Measurements from ENCODE around the gene LYPD6.
"Not testable (repeated sequence)": the region's sequence is repeated elsewhere in the genome, so short reads cannot be mapped to it uniquely, and the experiment has no call there.

Gene LYPD6, protein sequence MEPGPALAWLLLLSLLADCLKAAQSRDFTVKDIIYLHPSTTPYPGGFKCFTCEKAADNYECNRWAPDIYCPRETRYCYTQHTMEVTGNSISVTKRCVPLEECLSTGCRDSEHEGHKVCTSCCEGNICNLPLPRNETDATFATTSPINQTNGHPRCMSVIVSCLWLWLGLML

DNA sequence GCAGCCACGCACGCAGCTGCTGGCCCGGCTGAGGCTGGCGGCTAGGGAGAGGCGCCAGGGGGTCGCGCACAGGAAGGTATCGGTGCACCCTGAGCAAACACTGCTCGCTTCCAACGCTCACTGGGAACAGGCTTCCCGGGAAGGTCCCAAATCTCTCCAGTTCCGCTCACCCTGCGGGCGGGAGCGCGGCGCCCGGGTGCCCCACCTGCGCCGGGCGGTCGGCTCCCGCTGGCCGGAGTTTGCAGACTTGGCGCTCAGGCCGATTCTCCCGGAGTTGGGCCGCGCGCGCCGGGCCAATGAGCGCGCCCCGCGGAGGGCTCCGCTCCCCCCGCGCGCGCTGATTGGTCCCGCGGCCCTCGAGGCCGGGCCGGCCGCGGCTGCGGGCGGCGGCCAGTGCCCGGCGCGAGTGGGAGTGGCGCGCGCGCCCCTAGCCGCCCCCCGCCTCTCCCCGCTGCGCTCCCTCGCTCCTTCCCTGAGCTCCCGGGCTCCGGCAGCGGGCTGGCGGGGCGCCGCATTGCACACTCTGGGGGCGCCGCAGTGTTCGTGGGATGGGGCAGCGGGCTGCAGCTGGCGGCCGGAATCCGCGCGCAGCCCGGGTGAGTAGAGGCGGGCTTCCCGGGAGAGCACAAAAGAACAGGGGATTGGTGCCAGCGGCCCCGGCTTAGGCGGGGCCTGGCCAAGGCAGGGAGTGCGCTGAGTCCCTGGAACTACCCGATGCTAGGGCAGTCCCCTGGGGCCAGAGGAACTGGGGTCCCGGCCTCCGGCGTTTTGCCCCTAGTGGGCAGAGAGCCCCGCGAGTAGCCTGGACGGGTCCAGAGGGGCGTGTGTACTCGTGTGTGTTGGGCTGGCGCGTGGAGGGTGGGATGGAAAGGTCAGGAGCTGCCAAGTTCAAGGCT is at the start of gene LYPD6:
LYPD6 (plus strand) TSS at position 461 of the 896 bp plus-strand sequence. CDS start 107,122 bp downstream, outside the sequence.
- DNase-seq = no peak

DNA sequence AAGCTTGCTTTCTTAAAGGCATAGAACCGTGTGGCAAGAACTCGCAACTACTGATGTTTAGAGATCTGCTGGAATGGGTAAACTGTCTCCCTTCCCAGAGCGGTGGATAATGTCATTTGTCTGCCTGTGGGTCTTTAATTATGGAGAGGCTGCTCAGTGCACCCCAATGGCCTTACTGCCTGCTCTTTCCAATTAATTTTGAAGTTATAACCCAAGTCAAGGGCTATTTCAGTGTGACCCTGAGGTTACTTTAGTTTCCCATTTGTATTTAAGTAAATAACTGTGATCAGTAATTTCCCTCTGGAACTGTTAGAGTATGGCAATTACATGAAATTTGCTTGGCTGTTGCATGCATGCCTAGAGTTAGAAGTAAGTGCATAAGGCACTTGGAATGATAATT is 48.9 kb upstream of the LYPD6 start:
- DNase-seq = no peak

DNA sequence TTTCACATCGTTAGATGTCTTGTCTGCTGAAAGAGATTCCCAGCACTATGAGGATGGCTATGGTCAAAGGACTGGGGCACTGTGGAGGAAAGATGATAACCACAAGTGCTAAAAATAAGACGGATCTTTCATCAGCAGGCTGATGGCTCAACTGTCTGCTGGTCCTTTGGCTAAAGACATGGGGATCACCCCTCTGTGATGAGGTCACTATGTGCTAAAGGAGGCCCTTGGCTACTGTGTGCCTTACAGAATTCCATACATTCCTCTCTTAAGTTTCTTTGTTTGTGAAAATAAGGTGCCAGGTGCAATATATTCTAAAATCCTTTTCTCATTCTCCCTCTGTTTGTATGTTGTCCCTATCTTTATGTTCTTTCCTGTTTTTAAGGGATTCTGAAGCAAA is 39.7 kb upstream of the LYPD6 start:
- DNase-seq = no peak

DNA sequence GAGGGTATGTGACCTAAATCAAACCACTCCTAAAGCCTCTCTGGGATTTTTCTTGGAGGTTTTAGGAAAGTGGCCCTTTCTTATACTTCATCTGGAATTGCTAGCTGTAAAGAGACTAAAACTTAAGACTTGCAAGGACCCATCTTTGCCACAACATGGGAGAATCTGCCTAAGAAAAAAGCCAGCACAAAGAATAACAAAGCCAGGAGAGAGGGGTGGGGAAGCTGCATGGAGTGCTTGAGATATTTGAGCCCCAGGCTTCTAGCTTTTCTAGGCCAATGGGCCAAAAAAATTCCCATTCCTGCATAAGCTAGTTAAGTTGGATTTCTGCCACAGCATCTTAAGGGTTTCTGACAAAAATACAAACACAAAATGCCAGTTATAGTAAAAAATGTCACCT is 38.5 kb upstream of the LYPD6 start:
- no peak for DNase-seq

DNA sequence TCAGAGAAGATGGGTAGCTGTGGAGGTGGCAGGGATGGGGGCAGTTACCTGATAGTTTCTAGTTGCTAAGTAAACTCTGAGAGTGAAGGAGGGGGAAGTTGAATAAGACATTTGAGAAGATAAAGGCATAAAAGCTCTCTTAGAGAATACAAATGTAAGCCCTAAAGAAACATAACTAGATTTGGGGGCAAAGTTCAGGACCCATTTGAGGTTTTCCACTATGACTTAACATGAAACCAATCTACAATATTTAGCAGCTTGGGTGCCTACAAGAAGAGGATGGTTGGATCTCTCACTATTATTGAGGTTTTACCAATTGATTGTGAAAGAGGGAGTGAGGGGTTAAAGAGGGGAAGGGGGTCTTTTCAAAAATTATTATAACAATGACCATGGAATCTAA is 34.4 kb upstream of the LYPD6 start:
- DNase-seq = no peak

DNA sequence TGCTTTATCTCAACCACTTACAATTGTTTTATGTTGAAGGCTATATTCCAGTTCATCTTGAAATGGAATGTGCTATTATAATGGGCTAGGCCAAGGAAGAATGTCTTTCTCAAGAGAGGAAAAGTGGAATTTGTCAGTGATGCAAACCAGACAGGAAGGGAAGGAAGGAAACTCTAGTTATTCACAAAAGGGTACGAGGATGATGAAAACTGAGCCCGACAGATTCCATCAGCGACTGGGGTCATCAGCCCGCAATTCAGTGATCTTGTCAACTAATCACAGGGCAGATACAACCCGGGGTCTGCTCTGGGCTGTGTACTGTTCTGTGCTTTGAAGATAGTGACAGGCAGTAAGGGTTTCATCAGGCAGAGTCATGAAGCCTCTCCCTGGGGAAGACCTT is 23.4 kb upstream of the LYPD6 start:
- DNase-seq = no peak

DNA sequence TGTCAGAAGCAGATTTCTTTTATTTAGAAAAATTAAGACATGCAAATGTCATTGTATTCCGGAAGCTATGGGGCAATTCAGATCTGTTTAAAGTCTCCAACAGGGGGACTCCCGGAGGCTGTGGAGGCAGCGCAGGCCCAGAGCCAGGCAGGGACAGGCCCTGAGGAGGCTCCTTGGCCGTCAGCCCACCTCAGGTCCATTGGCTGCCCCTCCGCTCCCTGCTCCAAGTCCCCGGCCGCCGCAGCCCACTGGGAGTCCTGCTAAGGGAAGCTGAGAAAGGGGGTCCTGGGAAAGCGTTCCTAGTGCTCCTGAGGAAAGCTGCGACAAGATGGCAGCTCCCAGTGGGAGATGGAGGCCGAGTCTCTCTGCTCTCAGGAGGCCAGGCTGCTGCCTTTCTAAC is 20.0 kb upstream of the LYPD6 start:
- no peak for DNase-seq

DNA sequence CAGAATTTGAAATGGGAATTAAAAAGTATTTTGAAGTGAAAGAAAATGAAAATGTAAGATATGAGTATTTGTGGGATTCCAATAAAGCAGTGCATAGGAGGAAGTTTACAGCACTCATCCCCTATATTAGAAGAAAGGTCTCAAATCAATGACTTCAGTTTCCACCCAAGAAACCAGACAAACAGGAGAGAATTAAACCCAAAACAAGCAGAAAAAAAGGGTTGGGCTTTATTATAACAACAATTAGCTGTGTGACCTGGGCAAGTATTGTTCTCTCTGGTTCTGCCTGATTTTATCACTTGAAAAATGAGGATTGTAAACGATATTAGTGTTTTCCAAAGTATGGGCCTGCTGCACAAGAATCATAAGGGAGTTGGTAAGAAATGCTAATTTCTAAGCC is 18.3 kb upstream of the LYPD6 start:
- DNase-seq = no peak

DNA sequence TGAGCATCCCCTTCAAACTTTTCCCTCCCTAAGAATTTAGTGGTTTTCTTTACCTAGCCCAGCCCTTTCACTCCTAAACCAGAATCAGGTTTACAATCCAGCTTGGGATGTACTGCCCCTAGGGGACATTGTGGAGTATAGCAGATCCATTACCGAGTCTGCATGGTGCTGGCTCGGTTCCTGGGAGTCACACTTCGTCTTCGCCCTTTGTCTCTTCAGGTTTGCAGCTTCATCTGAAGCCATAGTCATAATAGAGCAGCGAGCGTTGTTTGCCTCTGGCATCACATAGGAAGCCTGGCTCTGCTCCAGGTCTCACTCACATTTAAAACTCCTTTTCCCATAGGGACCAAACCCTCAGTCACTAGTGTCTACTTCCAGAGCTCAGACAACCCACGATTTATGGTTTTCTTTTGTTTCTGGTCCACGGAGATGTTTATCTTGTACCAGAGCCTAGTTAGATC is 16.8 kb upstream of the LYPD6 start:
- no peak for DNase-seq

DNA sequence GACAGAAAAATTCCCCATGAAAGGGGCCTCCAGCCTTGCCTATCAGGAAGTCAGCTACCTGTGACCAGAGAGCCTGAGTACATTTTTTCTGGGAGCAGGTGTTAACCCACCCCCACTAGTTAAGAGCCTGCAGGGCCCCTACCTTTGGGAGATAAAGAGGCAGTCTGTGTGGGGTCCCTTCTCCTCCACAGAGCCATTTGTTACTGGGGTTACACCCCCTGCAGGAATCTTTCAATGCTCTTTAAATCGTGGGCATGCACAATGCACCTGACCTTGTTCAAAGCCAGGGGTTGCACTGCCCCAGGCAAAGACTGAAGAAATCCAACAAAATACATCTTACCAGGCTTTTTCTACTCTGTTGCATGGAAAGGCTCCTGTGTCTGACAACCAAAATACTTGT is 15.7 kb upstream of the LYPD6 start:
- no peak for DNase-seq

DNA sequence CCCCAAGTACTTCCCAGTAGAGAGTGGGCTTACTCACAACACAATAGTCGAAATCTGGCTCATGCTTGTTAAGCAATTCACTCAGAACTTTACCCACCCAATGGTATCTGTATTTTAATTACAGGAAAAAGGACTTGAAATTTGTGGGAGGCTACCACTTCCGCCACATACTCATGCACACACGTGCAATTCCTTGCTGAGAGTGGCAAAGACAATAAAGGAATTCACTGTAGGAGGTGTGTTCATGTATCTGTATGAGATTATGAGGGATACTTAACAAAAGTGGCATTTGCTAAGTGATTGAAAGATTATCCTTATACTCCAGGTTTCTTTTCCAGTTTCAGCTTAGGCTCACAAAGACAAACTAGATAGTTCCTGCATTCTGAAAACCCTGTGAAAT is 14.9 kb upstream of the LYPD6 start:
- DNase-seq = no peak

DNA sequence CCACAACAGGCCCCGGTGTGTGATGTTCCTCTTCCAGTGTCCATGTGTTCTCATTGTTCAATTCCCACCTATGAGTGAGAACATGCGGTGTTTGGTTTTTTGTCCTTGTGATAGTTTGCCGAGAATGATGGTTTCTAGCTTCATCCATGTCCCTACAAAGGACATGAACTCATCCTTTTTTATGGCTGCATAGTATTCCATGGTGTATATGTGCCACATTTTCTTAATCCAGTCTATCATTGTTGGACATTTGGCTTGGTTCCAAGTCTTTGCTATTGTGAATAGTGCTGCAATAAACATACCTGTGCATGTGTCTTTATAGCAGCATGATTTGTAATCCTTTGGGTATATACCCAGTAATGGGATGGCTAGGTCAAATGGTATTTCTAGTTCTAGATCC is 11.8 kb upstream of the LYPD6 start:
- DNase-seq = not testable (repeated sequence)

DNA sequence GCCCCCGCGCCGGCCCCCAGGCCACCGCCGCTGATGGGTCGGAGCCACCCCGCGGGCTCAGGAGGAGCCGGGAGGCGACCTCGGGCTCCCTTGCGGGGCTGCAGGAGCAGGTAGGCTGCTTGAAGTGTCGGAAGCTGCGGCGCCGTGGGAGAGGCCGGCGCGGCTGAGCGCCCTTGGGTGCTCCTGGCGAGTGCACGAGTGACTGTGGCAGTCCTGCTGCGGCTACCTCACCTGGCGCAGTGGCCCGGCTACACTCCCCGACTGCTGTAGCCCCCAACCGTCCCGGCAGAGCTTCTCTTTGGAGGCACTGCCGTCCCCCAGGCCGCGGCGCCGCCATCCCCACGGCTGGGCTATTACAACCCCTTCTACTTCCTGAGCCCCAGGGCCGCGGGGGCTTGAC is 10.0 kb upstream of the LYPD6 start:
- no peak for DNase-seq

DNA sequence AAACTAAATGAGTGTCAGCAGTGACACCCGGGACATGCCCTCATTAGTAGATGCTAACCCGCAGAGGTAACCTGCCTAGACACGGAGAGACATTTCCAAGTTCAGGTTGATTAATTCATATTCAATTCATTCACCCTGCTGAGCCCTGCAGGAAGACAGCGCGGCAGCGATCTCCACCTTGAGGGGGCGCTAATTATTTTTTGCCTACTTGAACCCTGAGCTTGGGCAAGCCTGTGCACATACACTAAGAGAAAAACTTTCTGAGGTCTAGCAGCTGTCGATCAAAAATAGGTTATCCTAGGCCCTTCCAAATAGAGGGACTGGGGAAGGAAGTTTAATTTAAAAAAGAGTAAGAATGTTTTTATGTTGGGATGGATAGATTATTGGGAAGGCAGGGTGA is 1.3 kb upstream of the LYPD6 start:
- DNase-seq = no peak

DNA sequence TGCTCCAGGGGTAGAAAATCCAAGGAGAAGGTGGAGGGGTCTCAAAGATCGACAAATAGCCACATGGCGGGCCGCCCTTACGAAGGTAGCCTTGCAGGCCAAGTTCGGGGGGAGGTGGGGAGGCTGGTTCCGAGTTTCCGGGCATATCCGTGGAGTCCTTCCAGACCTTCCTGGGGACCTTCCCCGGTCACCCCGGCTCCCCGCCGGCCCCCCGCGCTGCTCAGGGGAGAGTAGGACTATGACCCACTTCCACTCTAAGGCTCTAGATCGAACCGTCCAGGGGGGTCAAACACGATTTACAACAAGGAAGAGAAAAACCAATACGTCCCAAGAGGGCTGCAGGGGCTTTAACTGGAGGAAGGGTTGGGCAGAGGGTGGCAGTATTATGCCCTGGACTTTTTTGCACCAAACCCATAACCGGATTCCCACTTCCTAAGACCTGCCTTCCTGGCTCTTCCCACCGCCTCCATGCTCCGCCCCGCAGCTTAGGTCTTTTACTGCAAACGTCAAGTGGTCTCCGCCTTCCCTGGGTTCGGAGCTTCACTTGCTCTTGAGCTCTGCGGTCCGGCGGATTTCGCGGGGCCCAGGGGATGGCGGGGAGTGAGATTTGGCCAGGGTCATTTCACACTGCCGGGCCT is 779 bp upstream of the LYPD6 start:
- DNase-seq = no peak

DNA sequence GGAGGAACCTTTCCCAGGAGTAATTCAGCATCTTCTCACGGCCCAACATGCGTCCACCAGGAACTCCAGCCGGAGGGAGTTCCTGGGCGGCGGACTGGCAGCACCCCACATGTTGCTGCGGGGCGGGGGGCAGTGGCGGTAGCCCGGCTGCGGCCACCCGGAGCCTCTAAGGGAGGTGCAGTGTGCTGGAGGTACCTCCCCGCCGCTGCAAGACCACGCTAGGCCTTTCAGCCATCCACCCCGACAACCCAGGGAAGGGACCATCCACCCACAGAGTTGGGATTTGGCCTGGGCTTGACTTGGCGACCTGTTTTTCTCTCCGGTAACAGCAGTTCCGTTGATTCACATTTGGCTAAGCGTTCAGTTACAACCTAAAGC is 625 bp downstream of the LYPD6 start:
- DNase-seq = no peak

DNA sequence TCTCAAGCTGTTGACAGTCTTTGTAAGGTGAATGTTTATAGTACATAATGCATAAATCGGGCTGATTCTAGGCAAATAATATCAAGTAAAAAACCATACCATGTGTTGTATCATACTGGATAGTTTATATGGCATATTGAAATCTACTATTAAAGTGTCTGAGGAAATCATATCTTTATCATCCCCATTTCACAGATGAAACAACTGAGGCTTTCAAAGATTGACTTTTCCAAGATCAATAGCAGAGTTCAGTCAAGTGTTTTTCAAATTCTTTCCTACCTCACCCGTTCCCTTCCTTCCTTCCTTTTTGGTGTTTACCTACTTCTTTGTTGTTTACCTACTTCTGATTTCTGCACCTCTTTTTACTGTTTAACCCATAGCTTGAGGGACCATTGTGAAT is 2.0 kb downstream of the LYPD6 start:
- DNase-seq = no peak

DNA sequence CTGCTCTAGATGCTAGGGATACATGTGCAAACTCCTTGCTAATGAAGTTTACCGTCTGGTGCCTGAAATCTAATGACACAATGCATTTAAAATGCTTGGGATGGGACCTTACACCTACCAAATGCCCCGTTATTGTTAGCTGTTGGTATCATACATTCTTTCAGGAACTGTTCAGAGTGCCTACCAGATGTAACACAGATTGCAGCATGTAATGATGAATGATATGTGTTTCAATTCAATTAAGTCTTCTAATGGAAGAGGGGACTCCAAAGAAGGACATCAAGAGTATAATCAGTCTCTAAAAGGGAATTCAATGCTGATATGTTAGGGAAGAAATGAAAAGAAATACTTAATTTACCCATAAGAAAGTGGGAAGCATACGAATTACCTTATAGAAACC is 3.2 kb downstream of the LYPD6 start:
- no peak for DNase-seq

DNA sequence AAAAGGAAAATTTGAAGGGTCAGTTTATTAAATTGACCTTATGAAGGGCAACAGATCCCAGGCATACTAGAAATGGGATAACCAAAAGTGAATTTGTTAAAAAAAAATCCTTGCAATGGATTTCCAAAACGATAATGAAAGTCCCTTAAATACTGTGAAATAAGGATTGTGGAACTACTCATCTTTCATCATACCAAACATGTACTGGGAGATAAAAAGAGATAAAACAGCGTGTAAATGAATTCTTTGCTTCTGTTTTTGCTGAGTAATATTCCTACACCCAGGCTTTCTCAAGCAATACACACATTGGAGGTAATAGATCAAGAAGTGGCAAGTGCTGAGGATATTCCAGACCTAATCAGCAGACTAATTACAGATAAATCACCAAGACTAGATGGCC is 3.8 kb downstream of the LYPD6 start:
- no peak for DNase-seq

DNA sequence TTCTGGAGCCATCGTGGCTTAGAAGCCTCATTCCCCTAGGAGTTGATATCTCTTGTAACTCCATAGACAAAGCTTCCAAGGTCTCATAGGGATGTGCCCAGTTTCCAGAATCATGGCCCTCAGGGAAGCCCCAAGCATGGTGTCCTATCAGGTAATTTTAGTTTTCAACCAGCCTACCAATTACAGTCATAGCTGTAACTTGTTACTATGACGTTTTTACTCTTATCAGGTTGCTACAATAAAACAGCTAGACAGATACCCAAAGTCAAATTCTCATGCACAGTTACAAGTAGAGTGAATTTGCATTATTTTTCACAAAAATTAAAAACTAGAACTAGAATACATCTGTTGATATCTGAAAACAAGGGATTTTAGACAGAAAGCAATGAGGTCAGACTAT is 8.9 kb downstream of the LYPD6 start:
- no peak for DNase-seq

DNA sequence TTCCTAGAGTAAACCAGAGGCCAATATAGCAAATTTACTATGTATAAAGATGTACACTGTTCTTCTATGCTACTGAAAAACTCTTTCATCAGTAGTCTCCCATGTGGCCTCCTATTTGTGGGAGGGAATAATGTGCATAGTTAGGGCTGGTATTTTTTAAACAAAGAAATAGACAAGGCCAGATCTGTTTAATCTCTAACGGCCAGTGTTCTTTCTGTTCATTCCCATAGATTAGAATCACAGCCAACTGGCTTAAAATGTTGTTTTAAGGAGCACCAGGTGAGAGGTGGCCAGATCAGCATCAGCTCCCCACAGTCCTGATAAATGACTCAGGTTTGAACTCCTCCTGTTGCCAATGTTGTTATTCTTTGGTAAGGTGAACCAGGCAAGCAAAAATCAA is 12.1 kb downstream of the LYPD6 start:
- DNase-seq = no peak

DNA sequence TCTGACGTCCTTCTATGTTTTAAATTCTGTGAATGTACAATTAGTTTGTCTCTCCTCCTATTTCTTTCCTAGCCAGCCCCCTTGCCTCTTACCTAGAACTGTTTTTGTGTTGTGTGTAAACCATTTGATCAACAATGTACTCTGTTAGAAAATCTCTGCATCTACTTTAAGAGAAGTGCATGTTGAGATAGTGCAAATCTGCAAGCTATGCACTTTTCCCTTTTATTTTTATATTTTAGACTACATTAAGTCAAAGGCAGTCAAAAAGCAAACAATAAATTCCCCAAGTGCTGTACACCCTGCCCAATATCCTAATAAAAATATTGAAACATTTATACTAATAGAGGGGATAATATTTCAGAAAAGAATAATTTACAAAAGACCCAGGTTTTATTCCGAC is 13.7 kb downstream of the LYPD6 start:
- DNase-seq = no peak

DNA sequence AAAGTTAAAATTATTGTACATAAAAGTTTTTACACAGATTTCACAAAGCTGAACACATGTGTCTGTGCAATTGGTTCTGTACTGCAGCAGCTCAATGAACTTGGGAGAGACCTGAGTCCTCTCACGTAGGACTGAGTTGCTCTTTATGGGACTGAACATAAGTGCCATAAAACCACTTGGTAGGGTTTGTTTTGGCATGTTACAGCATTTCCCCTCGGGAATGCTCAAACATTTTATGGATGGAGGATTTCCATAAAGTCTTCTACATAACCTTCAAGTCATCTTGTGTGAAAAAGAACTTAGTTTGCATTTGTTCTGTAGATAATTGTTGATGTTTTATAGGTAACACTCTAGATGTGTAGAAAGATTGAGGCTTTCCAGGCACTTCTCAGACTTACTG is 15.9 kb downstream of the LYPD6 start:
- no peak for DNase-seq

DNA sequence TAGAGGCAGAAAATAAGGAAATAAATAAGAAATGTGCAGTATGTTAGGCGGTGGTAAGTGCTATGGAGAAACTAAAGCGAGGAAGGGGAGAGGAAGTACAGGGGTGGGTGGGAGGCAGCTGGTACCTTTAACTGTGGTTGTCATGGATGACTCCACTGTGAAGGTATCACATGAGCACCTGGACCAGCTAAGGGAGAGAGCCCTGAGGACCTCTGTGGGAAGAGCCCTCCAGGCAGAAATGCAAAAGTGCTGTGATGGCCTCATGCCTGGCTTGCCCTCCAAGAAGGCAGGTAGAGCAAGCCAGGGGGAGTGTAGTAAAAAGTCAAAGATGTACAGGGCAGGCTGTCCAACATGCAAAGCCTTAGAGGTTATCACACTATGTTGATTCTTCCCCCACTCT is 17.9 kb downstream of the LYPD6 start:
- no peak for DNase-seq

Data from activated effector memory CD4-positive, alpha-beta T cell treated with anti-CD3 and anti-CD28 coated beads, Interleukin-2, amount 50 U/mL, for 16 hours (primary cell).